ENCODE measurements around the gene KDR. TPM values are rescaled to one million over a fixed set of nuclear protein-coding genes. Genes with fewer than 3 reads are reported as not detected.

KDR gene
- total RNA-seq, 4 donors from 2014 or later: 5.4 to 12.4 (median 8.3) TPM

GRCh38 chr4:55082756-55083155, 42.6 kb downstream of the KDR start:
- peaks cover 10% of the 10 kb centered on the region for H3K4me1 ChIP-seq
- H3K9me3 ChIP-seq: no peaks in the 10 kb centered on the region
- H3K36me3 ChIP-seq: no peaks in the 10 kb centered on the region
- 83% methylated on average over 2 of the region's 2 CpGs for WGBS
- TF ChIP-seq CTCF (IDR thresholded peaks at IDR 0.05) (no peak), EP300 (IDR thresholded peaks at IDR 0.05) (no peak)
- H3K4me3 ChIP-seq: no peak overlapping the region
- no peaks in the 10 kb centered on the region for H3K27me3 ChIP-seq
- no peak for DNase-seq (ENCODE audit: low spot score in 2 of 2)
- H3K27ac ChIP-seq: no peak overlapping the region

GRCh38 chr4:55080174-55080865, 45.1 kb downstream of the KDR start:
- no peak for TF ChIP-seq POLR2A (IDR thresholded peaks at IDR 0.05)
- no peak for TF ChIP-seq EP300 (IDR thresholded peaks at IDR 0.05)
- no peak for TF ChIP-seq CTCF (IDR thresholded peaks at IDR 0.05)
- no peak for TF ChIP-seq POLR2AphosphoS5 (IDR thresholded peaks at IDR 0.05)
- no peaks in the 10 kb centered on the region for H3K27me3 ChIP-seq
- no peak overlapping the region for H3K27ac ChIP-seq
- H3K9me3 ChIP-seq: no peaks in the 10 kb centered on the region
- WGBS: 49% methylated on average over 9 of the region's 9 CpGs
- peaks cover 10% of the 10 kb centered on the region for H3K4me1 ChIP-seq
- H3K36me3 ChIP-seq: no peaks in the 10 kb centered on the region
- DNase-seq (ENCODE audit: low spot score in 2 of 2): no peak
- H3K4me3 ChIP-seq: no peak overlapping the region

GRCh38 chr4:55079451-55080173, 45.8 kb downstream of the KDR start:
- no peak for TF ChIP-seq EP300 (IDR thresholded peaks at IDR 0.05)
- TF ChIP-seq CTCF (IDR thresholded peaks at IDR 0.05): no peak
- no peak for TF ChIP-seq POLR2AphosphoS5 (IDR thresholded peaks at IDR 0.05)
- no peak for TF ChIP-seq POLR2A (IDR thresholded peaks at IDR 0.05)
- H3K36me3 ChIP-seq: no peaks in the 10 kb centered on the region
- no peaks in the 10 kb centered on the region for H3K9me3 ChIP-seq
- no peaks in the 10 kb centered on the region for H3K27me3 ChIP-seq
- peaks cover 10% of the 10 kb centered on the region for H3K4me1 ChIP-seq
- H3K27ac ChIP-seq: peak overlapping the region; percentile 48
- DNase-seq (ENCODE audit: low spot score in 2 of 2): no peak
- WGBS: 64% methylated on average over 14 of the region's 14 CpGs
- no peak overlapping the region for H3K4me3 ChIP-seq

GRCh38 chr4:55078987-55079386, 46.4 kb downstream of the KDR start:
- peak in 1 of 2 donors; percentile 67 for DNase-seq (ENCODE audit: low spot score in 2 of 2)
- H3K4me1 ChIP-seq: peaks cover 10% of the 10 kb centered on the region
- 55% methylated on average over 8 of the region's 8 CpGs for WGBS

More at GRCh38 chr4:55078987-55079386, 46.4 kb downstream of the KDR start:
- peak overlapping the region; percentile 48 for H3K27ac ChIP-seq
- no peaks in the 10 kb centered on the region for H3K36me3 ChIP-seq
- no peak overlapping the region for H3K4me3 ChIP-seq
- no peaks in the 10 kb centered on the region for H3K27me3 ChIP-seq
- H3K9me3 ChIP-seq: no peaks in the 10 kb centered on the region
- TF ChIP-seq POLR2A (IDR thresholded peaks at IDR 0.05): no peak
- TF ChIP-seq EP300 (IDR thresholded peaks at IDR 0.05): no peak
- no peak for TF ChIP-seq POLR2AphosphoS5 (IDR thresholded peaks at IDR 0.05)
- TF ChIP-seq CTCF (IDR thresholded peaks at IDR 0.05): no peak

All from suprapubic skin (tissue), 4 donors.